Hepatic stellate cell (primary cell): ENCODE data around the gene CBX1.
A peak's percentile ranks its signal among the peaks of the same experiment; 100 is the strongest.
"Not testable (repeated sequence)": the region's sequence is repeated elsewhere in the genome, so short reads cannot be mapped to it uniquely, and the experiment has no call there.

Experiments used
- DNase-seq: peaks from one replicate; pipeline ENCODE4 v3.0.0; 2011; ENCODE audit warnings: low spot score

Gene CBX1

DNA sequence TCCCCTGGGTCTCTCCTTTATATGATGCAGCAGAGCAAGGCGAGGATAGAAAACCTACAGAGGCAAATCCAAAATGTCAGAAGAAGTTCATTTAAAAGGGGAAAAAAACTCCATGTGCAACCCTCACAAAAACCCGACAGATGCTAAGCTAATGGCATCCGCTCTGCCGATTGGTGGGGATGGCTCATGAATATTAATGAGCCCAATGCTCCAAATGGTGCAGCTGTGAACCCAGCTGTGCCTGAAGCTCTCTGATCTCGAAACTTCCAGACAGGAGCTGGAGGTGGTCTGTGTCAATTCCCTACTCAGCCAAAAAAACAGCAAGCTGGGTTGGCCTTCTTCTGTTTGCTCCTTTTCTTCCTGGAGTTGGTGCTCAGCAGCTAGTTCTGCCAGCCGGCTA, 21.8 kb upstream of the CBX1 start:
- DNase-seq = no peak

GRCh38 chr17:48122665-48123045, 21.4 kb upstream of the CBX1 start:
- DNase-seq = no peak

DNA sequence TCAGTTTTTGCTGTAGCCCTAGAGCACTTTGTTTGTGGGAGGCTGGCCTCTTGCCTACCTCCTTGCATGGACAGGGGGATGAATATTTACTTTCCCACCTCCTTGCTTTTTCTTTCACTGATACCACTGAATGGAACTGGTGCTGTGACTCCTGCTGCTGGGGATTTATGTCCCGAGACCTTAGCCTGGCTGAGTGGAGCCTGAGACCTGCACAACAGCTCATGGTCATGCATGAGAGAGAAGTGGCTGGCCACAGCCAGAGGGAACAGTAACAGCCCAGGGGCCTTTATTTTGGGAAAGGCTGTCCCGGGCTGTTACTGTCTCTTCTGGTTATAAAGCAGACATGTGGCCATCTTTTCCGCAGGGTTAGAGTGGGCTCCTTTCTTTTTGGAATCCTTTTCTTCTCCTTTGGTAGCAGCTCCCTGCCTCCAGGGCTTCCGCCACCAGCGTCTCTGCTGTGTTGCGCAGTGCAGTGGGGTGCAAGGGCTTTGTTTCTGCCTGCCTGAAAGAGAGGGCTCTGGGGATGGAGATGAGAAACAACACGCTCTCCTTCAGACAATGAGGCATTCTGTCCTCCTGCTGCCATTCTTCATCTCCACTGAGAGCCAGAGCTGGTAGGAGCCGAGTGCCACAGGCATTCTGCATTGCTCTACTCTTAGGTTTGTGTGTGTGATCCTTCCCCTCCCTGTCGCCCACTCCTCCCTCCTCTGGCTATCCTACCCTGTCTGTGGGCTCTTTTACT, 20.8 kb upstream of the CBX1 start:
- DNase-seq = no peak

GRCh38 chr17:48113201-48113676, 12.0 kb upstream of the CBX1 start:
- no peak for DNase-seq

GRCh38 chr17:48111937-48112241, 10.6 kb upstream of the CBX1 start:
- no peak for DNase-seq

DNA sequence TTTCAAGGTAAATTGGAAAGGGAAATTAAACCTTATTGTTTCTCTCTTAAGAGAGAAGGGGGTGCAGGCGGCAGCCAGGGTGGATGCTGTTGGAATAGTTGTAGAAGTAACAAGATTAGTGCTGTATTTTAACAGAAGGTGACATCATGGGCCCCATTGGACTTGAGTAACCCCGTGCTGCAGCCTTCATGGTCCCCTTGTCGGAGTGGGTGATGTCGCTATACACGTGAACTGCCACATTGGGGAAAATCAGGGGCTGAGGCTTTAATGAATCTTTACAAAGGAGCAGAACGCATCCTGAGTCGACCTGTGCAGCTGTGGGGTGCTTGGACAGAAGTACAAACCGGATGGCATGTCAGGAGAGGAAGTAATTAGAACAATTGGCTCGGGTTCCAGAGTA, 9.5 kb upstream of the CBX1 start:
- DNase-seq = no peak

DNA sequence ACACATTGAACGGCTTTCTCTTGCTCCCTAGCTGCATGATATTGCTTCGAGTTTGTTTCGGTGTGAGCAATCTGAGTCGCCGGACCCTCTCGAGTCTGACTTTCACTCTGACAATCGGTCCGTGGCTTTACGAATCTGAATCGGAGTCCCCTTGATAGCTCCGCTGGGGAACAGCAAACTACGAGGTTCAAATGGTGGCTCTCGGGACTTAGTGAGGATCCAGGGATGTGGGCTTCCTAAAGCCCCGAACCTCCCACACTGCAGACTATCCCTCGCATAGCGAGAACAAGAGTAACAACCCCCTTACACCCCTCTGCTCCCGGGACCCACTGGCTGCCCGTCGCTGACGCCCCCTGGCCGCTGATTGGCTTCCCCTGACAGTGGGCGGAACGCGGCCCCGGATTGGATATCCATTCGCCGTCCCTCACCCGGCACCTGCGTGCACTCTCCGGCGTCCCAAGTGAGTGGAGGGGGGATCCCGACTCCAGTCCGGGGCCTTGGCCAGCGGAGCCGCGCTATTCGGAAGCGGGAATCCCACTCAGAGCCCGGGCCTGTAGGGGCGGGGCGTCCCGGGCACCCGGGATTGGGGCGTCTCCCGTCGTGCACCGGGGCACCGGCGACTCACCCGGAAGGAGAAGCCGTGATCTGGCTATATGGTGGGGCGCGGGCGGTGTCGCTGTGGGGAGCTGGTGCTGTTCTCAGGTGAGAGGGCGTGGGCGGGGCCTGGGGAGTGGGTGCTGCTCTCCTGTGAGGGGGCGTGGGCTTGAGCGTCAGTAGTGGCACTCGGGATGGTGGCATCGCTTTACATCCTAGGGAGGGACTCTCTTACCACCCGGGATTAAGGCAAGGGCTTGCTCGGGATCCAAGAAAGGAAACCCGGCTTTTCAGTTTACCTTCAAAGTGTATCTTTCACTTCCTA, 6.1 kb upstream of the CBX1 start, which contains the start of gene SNX11:
Gene SNX11, plus strand, starts transcription at position 630 of the 919 bp plus-strand sequence. CDS start 4,278 bp downstream, outside the sequence.
- DNase-seq = peak; percentile 91

DNA sequence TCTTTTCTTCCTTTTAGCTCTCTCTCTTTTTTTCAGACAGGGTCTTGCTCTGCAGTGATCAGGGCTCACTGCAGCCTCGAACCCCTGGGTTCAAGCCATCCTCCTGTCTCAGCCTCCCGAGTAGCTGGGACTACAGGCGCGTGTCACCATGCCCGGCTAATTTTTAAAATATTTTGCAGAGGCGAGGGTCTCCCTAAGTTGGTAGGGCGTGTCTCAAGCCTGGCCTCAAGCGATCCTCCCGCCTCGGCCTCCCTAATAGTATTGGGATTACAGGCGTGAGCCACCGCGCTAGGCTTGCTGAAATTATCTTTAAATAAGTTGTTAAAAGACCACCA, 5.5 kb upstream of the CBX1 start:
- DNase-seq = no peak

- DNase-seq = no peak
These were observed 3.2 kb upstream of the CBX1 start for GRCh38 chr17:48104440-48104839.

DNA sequence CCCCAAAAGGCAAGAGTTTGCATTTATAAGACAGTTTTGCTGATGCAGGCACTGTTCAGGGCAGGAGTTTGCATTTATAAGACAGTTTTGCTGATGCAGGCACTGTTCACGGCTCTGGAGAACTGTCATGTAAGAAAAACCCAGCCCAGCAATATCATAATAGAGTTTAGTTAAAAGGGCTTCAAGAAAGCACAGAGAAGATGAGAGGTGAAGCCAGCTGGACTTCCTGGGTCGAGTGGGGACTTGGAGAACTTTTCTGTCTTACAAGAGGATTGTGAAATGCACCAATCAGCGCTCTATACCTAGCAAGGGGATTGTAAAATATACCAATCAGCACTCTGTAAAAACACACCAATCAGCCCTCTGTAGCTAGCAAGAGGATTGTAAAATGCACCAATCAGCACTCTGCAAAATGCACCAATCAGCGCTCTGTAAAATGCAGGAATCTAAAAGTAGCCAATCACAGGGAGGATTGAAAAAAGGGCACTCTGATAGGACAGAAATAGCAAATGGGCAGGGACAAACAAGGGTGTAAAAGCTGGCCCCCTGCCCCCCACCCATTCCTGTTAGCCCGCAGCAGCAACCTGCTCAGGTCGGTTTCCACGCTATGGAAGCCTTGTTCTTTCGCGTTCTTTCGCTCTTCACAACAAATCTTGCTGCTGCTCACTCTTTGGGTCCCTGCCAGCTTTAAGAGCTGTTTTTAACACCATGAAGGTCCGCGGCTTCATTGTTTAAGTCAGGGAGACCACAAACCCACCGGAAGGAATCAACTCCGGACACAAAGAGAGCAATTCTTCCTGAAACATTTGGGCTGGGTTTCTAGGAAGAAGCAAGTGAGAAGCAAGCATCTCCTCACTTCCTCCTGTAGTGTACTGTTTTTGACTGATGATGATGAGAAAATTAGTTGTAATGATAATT, 1.8 kb upstream of the CBX1 start:
- no peak for DNase-seq

DNA sequence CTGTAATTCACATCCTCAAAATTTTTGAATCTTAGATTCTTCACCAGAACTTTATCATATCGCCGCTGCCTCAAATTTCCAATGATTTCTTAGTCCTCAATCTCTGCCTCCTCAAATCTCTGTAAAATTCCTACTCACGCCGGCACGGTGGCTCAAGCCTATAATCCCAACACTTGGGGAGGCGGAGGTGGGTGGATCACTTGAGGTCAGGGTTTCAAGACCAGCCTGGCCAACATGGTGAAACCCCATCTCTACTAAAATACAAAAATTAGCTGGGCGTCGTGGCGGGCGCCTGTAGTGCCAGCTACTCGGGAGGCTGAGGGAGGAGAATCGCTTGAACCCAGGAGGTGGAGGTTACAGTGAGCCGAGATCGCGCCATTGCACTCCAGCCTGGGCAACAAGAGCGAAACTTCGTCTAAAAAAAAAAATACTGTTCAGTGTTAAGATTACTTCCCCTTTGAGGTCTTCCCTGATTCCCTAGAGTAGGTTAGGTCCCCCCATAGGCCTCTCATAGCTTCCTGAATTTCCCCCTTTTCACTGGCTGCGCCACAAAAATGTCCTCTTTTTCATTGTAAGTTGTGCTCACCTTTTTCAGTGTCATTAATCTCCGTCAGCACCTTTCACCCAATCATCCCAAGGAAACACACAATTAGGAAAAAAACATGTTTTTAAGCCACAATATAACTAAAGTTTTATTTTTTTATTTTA, 919 bp upstream of the CBX1 start:
- no peak for DNase-seq

DNA sequence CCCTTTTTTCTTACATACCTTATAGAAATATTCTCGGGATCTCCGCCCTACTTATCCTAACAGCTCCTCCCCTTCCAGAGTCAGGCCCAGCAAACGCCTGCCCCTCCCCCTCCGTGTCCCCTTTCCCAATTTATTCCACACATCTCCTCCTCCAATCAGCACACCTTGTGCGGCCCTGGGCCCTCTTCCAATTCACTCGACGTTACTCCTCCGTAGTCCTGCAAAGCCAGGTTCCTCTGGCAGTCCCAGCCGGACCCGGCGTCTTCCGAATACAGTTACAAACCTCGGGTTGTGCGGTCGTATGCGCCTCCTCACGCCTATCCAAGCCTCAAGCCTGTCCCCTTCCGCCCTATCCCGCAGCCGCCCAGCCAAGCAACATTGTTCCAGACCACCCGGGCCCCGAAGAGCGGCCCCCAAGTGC, 677 bp downstream of the CBX1 start:
- DNase-seq = peak; percentile 49

DNA sequence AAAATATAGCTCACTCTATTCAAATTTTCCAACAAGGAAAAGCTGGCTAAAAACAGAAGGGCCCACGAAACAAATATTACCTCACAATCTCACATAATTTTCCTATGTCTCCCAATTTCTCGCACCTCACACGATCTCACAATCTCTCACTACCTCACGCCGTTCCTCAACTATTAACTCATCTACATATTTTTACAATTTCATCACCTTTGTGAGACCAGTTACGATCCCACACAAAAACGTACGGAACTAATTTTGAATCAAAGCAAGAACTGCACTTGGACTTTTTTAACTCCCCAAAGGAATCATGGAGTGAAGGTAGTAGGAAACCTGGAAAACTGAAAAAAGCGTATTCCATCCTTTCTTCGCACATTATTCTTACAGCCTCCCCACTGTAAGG, 1.1 kb downstream of the CBX1 start:
- peak; percentile 16 for DNase-seq

- no peak for DNase-seq
These were observed 5.7 kb downstream of the CBX1 start for GRCh38 chr17:48095611-48096010.

DNA sequence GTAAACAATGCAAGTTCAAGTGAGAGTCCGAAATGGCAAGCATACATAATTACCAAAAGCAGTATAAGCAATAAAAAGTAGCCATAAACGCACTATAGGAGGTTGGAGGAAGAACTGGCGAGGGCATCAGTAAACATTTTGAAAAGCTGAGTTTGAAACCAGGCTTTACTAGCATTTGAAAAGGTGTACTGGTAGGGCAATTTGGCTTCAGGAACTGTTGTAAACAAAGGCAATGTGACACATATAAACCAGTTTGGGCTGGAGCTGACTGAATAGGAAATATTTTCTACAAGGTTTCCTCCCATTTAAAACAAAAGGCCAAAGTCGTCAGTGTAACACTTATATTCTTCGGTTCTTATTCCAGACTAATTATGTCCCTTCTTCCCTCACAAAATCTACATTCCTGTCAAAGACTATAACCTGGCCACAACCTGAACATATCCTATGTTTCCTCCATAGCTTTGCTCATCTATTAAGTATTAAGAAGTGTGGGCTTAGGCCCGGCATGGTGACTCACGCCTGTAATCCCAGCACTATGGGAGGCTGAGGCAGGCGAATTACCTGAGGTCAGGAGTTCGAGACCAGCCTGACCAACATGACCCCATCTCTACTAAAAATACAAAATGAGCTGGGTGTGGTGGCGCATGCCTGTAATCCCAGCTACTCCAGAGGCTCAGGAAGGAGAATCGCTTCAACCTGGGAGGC, 7.8 kb downstream of the CBX1 start:
- no peak for DNase-seq

DNA sequence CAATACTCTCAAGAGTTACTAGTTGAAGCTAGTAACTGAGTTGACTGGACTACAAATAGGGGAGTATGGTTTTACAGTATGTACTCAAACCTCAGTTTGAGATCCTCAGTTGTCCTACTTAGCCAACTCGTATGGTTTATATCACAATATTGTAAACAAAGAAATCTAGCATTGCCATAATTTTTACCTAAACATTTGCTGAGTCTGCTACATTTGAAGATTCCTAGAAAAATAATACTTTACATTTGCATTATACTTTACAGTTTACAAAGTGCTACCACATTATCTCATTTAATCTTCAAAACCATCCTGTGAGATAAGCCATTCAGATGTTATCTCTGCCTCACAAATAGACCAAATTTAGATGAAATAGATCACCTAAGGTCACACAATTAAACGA, 16.3 kb downstream of the CBX1 start:
- no peak for DNase-seq

DNA sequence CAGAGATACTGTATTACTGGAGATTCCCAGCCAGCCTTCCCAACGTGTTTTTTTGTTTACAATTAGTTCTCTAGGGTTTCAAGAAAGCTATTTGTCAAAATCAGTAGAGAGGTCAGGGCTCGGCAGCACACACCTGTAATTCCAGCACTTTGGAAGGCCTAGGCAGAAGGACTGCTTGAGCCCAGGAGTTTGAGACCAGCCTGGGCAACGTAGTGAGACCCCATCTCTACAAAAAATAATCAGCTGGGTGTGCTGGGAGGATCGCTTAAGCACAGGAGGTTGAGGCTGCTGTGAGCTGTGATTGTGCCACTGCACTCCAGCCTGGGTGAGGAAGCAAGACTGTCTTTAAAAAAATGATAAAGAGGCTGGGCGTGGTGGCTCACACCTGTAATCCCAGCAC, 19.4 kb downstream of the CBX1 start:
- DNase-seq = no peak

DNA sequence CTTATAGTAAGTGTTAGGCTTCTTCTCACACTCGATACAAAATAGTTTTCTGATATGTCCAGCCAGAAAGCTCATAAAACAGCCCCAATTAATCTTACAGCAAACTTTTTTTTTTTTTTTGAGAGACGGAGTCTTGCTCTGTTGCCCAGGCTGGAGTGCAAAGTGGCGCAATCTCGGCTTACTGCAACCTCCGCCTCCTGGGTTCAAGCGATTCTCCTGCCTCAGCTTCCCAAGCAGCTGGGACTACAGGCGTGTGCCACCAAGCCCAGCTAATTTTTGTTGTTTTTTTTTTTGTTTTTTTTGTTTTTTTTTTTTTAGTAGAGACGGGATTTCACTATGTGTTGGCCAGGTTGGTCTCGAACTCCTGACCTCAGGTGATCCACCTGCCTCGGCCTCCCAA, 24.1 kb downstream of the CBX1 start:
- DNase-seq = not testable (repeated sequence)

- peak; percentile 54 for DNase-seq
These were observed 26.8 kb downstream of the CBX1 start for GRCh38 chr17:48074322-48075081.

GRCh38 chr17:48073566-48074094, 27.6 kb downstream of the CBX1 start:
- DNase-seq = not testable (repeated sequence)
